Fibroblast of skin of left quadriceps (primary cell): Measurements from ENCODE around the gene CORO7.
A peak's percentile ranks its signal among the peaks of the same experiment; 100 is the strongest.

Experiments used
- DNase-seq, 2 experiments: peaks; one replicate each; pipeline ENCODE4 v3.0.0-alpha.2; 2013; ENCODE audit warnings: low read depth in 2 of 2

Gene CORO7

GRCh38 chr16:4384509-4384942 is 31.9 kb downstream of the CORO7 start:
- peak in 1 of 2 experiments; percentile 51 for DNase-seq

- no peak for DNase-seq
Observed at GRCh38 chr16:4383591-4384444, 32.6 kb downstream of the CORO7 start.

- no peak for DNase-seq
Observed at GRCh38 chr16:4382795-4383357, 33.5 kb downstream of the CORO7 start.

GRCh38 chr16:4381935-4382794 is 34.2 kb downstream of the CORO7 start:
- DNase-seq, result no peak

- DNase-seq, result no peak
Observed at GRCh38 chr16:4381072-4381934, 35.1 kb downstream of the CORO7 start.

GRCh38 chr16:4380119-4381063 is 36.0 kb downstream of the CORO7 start:
- DNase-seq, result no peak

- DNase-seq, result no peak
Observed at GRCh38 chr16:4378999-4379690, 37.3 kb downstream of the CORO7 start.

- no peak for DNase-seq
Observed at GRCh38 chr16:4378161-4378666, 38.2 kb downstream of the CORO7 start.

GRCh38 chr16:4377573-4378154 is 38.7 kb downstream of the CORO7 start:
- no peak for DNase-seq

- DNase-seq, result no peak
Observed at GRCh38 chr16:4376893-4377572, 39.4 kb downstream of the CORO7 start.

GRCh38 chr16:4376126-4376892 is 40.1 kb downstream of the CORO7 start:
- DNase-seq, result no peak

- DNase-seq, result no peak
Observed at GRCh38 chr16:4375717-4376116, 40.7 kb downstream of the CORO7 start.

GRCh38 chr16:4373909-4374742 is 42.3 kb downstream of the CORO7 start:
- DNase-seq, result peak; percentile 94 to 95

- no peak for DNase-seq
Observed at GRCh38 chr16:4373356-4373908, 43.0 kb downstream of the CORO7 start.

GRCh38 chr16:4372578-4373355 is 43.6 kb downstream of the CORO7 start:
- no peak for DNase-seq
